Calu3 (cell line): ENCODE results near the gene FAM107B. TPM values are rescaled to one million over a fixed set of nuclear protein-coding genes. Genes with fewer than 3 reads are reported as not detected.

Experiments used
- BruUV-seq: library from RNA; stranded (reverse); fragments of 400-500 nt; replicated peaks from 2 replicates; lab custom pipeline; 2021; lab: Mats Ljungman, UMichigan
- CTCF ChIA-PET: fragments of 300-600 bp; sonication (Branson Sonifier 250); formaldehyde crosslinking; loops from one replicate; lab custom pipeline; 2022; ENCODE audit warnings: antibody characterized with exemption; lab: Charles Lee
- DNase-seq: peaks from one replicate; pipeline ENCODE4 v3.0.0; 2022
- H3K27ac Mint-ChIP-seq: one replicate; pipeline ENCODE4 v1.8.0; 2022; ENCODE audit warnings: mixed read lengths; ENCODE audit not compliant: unreplicated experiment
- H3K27me3 Mint-ChIP-seq: one replicate; pipeline ENCODE4 v1.8.0; 2022; ENCODE audit warnings: mixed read lengths; ENCODE audit not compliant: unreplicated experiment
- H3K36me3 Mint-ChIP-seq: one replicate; pipeline ENCODE4 v1.8.0; 2022; ENCODE audit warnings: mild to moderate bottlenecking, moderate library complexity, mixed read lengths; ENCODE audit not compliant: insufficient read depth, unreplicated experiment
- H3K4me1 Mint-ChIP-seq: one replicate; pipeline ENCODE4 v1.8.0; 2022; ENCODE audit warnings: mild to moderate bottlenecking, low read depth, mixed read lengths; ENCODE audit not compliant: unreplicated experiment
- H3K4me3 Mint-ChIP-seq: one replicate; pipeline ENCODE4 v1.8.0; 2022; ENCODE audit warnings: mild to moderate bottlenecking, low read depth, moderate library complexity, mixed read lengths; ENCODE audit not compliant: unreplicated experiment
- H3K9me3 Mint-ChIP-seq: one replicate; pipeline ENCODE4 v1.8.0; 2022; ENCODE audit warnings: low read depth, mixed read lengths; ENCODE audit not compliant: unreplicated experiment
- intact Hi-C: fragments of 100-400 bp; cut with micrococcal nuclease; formaldehyde crosslinking; loops from one replicate; pipeline ENCODE4 v1.10.0; 2022; ENCODE audit not compliant: unreplicated experiment
- total RNA-seq: library from RNA; stranded (reverse); gene quantifications from 2 replicates; pipeline ENCODE4 v1.2.3, GENCODE V29; 2022
- TF ChIP-seq, protein P1 (sequence below): fragments of 200-600 bp; IDR thresholded peaks from one replicate; pipeline ENCODE4 v1.8.0; 2022; ENCODE audit warnings: antibody characterized with exemption; ENCODE audit not compliant: unreplicated experiment

The FAM107B gene
- total RNA-seq, 1 experiment from 2014 or later: 168 TPM

DNA sequence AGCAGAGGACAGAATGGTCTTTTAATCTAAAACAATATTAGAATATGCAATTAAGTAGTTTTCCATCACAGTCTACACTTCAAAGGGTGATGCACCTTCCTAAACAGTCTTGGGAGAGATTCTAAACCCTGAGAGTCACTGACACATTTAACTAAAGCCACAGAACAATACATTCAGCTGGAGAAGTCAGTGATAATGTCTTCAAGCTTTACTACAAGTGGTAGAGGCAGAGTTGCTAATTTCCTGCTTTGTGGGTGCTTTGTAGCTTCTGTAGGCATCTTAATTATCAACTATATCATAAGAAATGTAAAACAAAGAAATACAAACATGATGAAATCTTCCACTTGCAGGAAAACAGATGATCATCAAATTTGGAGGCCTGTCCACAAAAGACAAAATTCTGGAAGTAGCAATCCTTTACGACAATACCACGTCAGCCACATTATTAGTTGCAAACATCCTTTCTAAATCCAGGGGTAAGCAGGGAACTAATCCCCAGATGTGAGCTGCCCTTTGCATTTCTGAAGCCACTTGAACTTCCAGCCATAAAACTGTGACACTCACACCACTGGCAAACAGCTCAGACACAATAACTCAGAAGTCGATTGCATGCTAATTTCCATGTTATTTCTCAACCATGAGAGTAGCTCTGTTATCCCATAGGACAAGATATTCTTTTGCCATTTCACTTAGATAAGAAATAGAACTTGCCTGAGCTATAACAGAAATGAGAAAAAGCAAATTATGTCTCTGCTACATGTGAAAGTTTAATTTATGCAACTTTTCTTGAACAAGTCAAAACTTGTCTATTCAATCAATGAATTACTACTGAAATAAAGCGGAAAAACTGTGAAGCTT, 212.2 kb downstream of the FAM107B start:
- H3K27ac Mint-ChIP-seq: no peak overlapping the region
- H3K4me3 Mint-ChIP-seq: no peak overlapping the region
- peaks cover 60% of the 10 kb centered on the region for H3K36me3 Mint-ChIP-seq
- CTCF ChIA-PET: no interaction called here
- TF ChIP-seq, protein P1, sequence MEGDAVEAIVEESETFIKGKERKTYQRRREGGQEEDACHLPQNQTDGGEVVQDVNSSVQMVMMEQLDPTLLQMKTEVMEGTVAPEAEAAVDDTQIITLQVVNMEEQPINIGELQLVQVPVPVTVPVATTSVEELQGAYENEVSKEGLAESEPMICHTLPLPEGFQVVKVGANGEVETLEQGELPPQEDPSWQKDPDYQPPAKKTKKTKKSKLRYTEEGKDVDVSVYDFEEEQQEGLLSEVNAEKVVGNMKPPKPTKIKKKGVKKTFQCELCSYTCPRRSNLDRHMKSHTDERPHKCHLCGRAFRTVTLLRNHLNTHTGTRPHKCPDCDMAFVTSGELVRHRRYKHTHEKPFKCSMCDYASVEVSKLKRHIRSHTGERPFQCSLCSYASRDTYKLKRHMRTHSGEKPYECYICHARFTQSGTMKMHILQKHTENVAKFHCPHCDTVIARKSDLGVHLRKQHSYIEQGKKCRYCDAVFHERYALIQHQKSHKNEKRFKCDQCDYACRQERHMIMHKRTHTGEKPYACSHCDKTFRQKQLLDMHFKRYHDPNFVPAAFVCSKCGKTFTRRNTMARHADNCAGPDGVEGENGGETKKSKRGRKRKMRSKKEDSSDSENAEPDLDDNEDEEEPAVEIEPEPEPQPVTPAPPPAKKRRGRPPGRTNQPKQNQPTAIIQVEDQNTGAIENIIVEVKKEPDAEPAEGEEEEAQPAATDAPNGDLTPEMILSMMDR: no peak
- no peaks in the 10 kb centered on the region for H3K27me3 Mint-ChIP-seq
- BruUV-seq: no TSS peak
- peaks cover 74% of the 10 kb centered on the region for H3K4me1 Mint-ChIP-seq
- intact Hi-C loops: no loop called here
- no peaks in the 10 kb centered on the region for H3K9me3 Mint-ChIP-seq
- no peak for DNase-seq

DNA sequence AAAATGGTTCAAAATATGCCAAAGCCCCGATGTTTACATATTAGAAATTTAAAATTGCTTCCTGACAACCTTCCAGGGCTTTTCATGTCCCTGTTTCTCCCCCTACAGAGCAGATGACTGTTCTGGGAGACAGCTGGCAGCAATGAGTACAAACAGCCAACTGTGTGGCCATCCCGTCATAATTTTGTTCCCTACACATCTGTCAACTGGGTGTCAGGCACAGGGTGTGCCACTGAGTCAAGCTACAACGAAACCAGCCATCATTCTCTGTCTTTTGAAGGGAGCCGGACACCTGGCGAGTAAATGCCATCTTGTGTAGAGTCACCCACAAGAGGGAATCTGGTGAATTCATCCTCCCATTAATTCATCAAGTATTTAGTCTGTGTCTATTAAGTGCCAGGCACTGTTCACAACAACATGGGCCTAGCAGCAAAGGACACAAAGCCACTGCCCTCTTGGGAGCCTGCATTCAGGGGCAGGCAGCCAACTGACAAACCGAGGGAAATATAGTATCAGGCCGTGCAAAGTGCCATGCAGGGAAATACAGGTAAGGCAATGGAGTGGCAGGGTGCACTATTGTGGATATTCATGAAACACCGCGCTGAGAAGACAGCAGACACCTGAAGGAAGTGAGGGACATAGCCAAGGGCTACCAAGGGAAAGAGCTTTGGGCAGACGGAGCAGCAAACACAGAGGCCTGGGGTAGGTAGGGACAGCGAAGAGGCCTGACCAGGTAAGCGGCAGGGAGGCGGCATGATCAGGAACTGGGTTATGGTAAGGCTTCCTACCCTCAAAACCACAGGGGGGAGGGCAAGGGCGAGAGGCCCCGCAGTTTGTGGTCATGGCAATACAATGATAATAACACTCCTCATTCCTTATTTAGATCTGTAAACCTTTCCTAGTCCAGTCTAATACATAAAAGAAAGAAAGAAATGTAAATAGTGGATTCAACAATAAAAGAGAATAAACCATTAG, 213.6 kb downstream of the FAM107B start:
- TSS peak; percentile 34 for BruUV-seq
- H3K27ac Mint-ChIP-seq: peak overlapping the region; percentile 85
- H3K9me3 Mint-ChIP-seq: no peaks in the 10 kb centered on the region
- no peak for DNase-seq
- H3K27me3 Mint-ChIP-seq: no peaks in the 10 kb centered on the region
- H3K36me3 Mint-ChIP-seq: peaks cover 58% of the 10 kb centered on the region
- peaks cover 81% of the 10 kb centered on the region for H3K4me1 Mint-ChIP-seq
- H3K4me3 Mint-ChIP-seq: no peak overlapping the region
- CTCF ChIA-PET: interaction anchor here (1.1 to 2.9 kb wide), 2 partner anchors 17 to 262 kb away, joined by 3 to 10 read pairs; no protein-coding TSS in a partner anchor
- TF ChIP-seq, protein P1: no peak
- intact Hi-C loops: no loop called here

DNA sequence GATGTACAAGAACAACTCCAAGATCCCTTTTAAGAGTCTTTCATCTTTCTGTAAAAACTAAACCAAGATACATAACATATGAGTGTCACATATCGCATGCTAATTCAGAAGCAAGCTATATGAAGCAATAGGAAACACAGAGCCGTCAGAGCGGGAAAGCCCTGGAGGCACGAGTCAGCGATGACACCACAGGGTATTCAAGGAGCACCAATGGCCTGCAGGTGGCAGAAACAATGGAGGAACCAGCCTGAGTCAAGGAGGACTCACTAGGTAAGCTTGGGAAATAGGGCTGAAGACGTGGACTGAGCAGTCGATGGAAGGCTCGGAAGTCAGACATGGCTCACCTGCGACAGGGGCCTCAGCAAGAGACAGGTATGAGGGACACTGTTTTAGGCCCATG, 214.4 kb downstream of the FAM107B start:
- Mint-ChIP-seq H3K27me3 (no peaks in the 10 kb centered on the region), H3K36me3 (peaks cover 59% of the 10 kb centered on the region), H3K4me1 (peaks cover 83% of the 10 kb centered on the region), H3K27ac (peak overlapping the region; percentile 85), H3K9me3 (no peaks in the 10 kb centered on the region), H3K4me3 (peak overlapping the region; percentile 44)
- TF ChIP-seq, protein P1: no peak
- intact Hi-C loops: no loop called here
- DNase-seq: peak; percentile 77
- CTCF ChIA-PET: interaction anchor here (0.5 to 2.9 kb wide), 5 partner anchors 9 to 471 kb away, joined by 3 to 10 read pairs (median 3); no protein-coding TSS in a partner anchor
- no TSS peak for BruUV-seq

DNA sequence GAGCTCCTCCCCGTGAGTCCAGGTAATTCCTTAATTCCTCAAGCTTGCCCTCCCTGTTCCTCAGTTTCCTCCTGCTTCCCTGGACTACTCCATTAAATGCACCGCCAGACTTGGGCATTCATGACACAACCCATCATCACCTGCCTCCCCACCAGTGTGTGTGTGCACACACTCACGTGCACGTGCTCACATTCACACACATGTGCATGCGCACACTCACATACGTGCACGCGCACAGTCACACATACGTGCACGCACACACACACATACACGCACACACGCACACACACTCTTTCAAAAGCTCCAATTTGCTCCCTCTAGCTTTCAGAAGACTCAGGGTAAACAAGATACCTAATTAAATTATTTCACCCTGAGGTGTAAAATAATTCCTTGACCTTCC, 216.7 kb downstream of the FAM107B start:
- no TSS peak for BruUV-seq
- CTCF ChIA-PET: interaction anchor here (2.2 kb wide), 1 partner anchor 265 kb away, joined by 6 read pairs; no protein-coding TSS in a partner anchor
- peak overlapping the region; percentile 84 for H3K27ac Mint-ChIP-seq

More for the DNA sequence above, 216.7 kb downstream of the FAM107B start:
- intact Hi-C loops: no loop called here
- DNase-seq: no peak
- TF ChIP-seq, protein P1: no peak
- Mint-ChIP-seq H3K4me3 (no peak overlapping the region), H3K4me1 (peaks cover 86% of the 10 kb centered on the region), H3K27me3 (no peaks in the 10 kb centered on the region), H3K36me3 (peaks cover 62% of the 10 kb centered on the region), H3K9me3 (no peaks in the 10 kb centered on the region)
